ENCODE data around the gene OTP. TPM values are rescaled to one million over a fixed set of nuclear protein-coding genes. Genes with fewer than 3 reads are reported as not detected.
"Not testable (repeated sequence)": the region's sequence is repeated elsewhere in the genome, so short reads cannot be mapped to it uniquely, and the experiment has no call there.

Gene OTP
- total RNA-seq, 1 donor from 2014 or later = not detected

DNA sequence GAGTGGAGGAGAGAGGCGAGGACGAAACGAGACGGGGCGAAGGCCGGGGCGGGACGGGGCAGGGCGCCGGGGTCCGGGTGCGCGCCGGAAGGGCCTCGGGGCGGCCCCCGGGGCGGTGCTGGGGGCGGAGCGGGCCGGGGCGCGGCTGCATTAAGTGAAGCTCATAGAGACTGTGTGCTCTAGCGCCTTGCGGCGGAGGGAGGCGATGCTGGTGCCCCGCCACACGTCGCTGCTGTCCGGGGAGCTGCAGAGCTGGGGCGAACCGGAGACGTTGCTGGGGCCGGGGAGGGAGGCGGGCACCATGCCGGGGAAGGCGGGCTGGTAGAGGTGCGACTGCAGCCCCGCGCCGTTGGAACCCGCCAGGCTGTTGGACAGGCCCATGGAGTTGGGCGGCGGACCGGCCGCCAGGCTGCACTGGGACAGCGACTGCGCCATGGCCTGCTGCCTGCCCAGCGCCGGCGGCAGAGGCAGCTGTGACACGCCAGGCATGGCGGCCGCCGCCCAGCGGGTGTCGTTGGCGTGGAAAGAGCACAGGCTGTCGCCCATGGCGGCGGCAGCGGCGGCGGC, 8.3 kb downstream of the OTP start:
- Histone ChIP-seq H3K4me1 (ENCODE audit: control insufficient read depth in 3 of 3, insufficient read depth in 3 of 3, low read length in 3 of 3) (peaks cover 12 to 18% (median 18%) of the 10 kb centered on the region in 3 donors), H3K4me3 (ENCODE audit: low read length in 3 of 3) (peak overlapping the region; percentile 25 to 77 (median 69)), H3K27me3 (ENCODE audit: control insufficient read depth in 3 of 3, insufficient read depth in 3 of 3, low read length in 3 of 3) (peaks cover 73 to 86% (median 79%) of the 10 kb centered on the region in 3 donors), H3K9me3 (ENCODE audit: control insufficient read depth in 3 of 3, low read length in 3 of 3) (peaks cover 0 to 3% (median 0%) of the 10 kb centered on the region in 3 donors), H3K36me3 (ENCODE audit: control insufficient read depth in 3 of 3, insufficient read depth in 3 of 3, low read length in 3 of 3) (no peaks in the 10 kb centered on the region), H3K27ac (ENCODE audit: low read depth, low read length) (no peak overlapping the region), H3K9ac (ENCODE audit: low read depth in 1 of 3, low read length in 3 of 3) (peak overlapping the region in 1 of 3 donors; percentile 40)

DNA sequence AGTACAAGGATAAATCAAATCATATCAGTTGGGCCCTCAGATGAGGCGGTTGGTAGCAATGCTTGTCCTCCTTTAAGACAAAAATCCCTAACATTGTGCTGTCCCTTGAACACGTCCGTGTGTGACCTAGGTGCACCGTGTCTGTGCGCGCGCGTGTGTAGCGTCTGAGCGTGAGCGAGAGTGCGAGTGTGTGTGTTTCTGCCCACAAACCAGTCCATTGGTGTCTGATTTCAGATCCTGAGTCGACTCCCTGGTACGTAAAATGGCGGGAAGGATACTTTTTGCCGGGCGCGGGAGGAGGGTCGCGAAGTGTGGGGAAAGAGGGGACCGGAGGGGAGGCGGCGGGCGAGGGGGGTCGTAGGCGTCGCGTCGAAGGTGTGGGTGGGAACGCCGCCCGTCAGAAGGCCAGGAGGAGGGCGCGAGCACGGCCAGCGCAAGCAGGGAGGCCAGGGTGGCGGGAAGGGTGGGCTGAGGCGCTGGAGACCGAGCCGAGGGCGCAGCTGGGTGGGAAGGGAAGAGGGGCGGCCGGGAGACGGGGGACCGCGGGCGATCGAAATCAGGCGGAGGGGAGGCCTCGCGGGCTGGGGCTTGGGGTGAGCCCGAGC, 8.9 kb downstream of the OTP start:
- H3K27me3 ChIP-seq (ENCODE audit: control insufficient read depth in 3 of 3, insufficient read depth in 3 of 3, low read length in 3 of 3) = peaks cover 71 to 84% (median 73%) of the 10 kb centered on the region in 3 donors
- no peaks in the 10 kb centered on the region for H3K36me3 ChIP-seq (ENCODE audit: control insufficient read depth in 3 of 3, insufficient read depth in 3 of 3, low read length in 3 of 3)
- H3K4me1 ChIP-seq (ENCODE audit: control insufficient read depth in 3 of 3, insufficient read depth in 3 of 3, low read length in 3 of 3) = peaks cover 12 to 18% (median 18%) of the 10 kb centered on the region in 3 donors
- H3K4me3 ChIP-seq (ENCODE audit: low read length in 3 of 3) = peak overlapping the region in 1 of 3 donors; percentile 69
- H3K9ac ChIP-seq (ENCODE audit: low read depth in 1 of 3, low read length in 3 of 3) = no peak overlapping the region
- no peak overlapping the region for H3K27ac ChIP-seq (ENCODE audit: low read depth, low read length)
- H3K9me3 ChIP-seq (ENCODE audit: control insufficient read depth in 3 of 3, low read length in 3 of 3) = peaks cover 0 to 3% (median 0%) of the 10 kb centered on the region in 3 donors

DNA sequence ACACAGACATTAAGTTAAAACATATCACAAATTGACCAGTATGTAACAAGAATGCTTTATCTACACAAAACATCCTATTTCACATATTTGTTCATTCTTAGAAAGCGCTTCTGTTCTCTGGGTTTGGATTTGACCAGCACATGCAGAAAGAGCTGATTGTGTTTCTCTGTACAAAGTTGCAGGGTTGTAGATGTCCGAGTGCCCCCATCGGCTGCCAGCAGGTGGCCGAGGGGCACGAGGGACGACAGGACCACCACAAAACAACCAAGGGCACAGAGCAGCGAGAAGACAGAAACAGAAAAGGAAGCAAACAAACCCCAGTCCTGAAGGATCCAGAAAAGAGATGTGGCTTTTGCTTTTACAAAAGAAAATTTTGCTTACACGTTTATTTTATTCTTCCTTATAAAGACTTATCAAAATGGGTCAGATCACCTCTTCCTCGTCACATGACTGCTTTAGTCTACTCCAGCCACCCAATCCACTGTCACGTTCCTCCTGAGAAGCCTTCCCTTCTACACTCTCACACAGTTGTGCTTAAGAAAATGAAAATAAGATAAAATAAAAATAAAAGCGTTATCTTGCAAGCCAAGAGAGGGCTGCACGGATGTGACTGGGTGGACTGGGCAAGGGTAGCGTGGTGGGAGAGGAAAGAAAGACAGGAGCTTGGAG, 9.5 kb downstream of the OTP start:
- Histone ChIP-seq H3K9ac (ENCODE audit: low read depth in 1 of 3, low read length in 3 of 3) (no peak overlapping the region), H3K4me3 (ENCODE audit: low read length in 3 of 3) (peak overlapping the region in 1 of 3 donors; percentile 69), H3K27ac (ENCODE audit: low read depth, low read length) (no peak overlapping the region), H3K4me1 (ENCODE audit: control insufficient read depth in 3 of 3, insufficient read depth in 3 of 3, low read length in 3 of 3) (peaks cover 12 to 18% (median 18%) of the 10 kb centered on the region in 3 donors), H3K27me3 (ENCODE audit: control insufficient read depth in 3 of 3, insufficient read depth in 3 of 3, low read length in 3 of 3) (peaks cover 67 to 78% (median 69%) of the 10 kb centered on the region in 3 donors), H3K36me3 (ENCODE audit: control insufficient read depth in 3 of 3, insufficient read depth in 3 of 3, low read length in 3 of 3) (no peaks in the 10 kb centered on the region), H3K9me3 (ENCODE audit: control insufficient read depth in 3 of 3, low read length in 3 of 3) (peaks cover 0 to 3% (median 0%) of the 10 kb centered on the region in 3 donors)

DNA sequence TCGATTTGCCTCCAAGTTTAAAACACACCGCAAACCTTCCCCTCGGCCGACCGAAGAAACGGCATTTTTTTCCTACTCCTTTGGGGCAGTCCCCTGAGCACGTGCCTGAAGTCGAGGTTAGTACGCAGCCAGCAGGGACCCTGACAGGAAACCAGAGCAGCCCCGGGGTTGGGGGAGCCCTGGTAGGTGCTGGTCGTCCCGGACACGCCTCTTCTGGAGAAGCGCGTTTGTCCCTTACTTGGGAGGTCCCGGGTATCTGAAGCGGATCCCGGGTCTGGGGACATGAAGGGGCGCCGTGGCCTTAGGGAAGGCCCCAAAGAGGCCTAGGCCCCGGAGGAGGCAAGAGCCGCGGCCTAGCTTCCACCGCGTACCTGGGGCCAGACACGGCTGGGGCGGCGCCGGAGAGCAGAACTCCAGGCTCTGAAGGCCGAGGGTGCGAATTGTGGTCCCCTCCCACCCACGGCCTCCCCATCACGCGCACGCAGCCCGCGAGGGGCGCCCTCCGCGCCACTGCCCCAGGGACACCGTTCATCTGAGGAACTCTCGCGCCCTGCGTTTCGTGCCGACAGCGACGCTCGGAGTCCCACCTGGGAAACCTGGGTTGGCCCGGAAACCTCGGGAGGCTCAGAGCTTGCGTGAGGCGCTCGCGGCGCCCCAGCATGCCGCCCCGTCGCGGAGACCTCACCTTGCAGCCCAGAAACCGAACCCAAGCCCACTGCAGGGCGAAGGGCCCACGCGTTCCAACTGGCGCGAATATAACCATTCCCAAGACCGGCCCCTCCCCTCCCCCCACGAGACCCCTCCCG, 10.4 kb downstream of the OTP start:
- H3K27ac ChIP-seq (ENCODE audit: low read depth, low read length) = no peak overlapping the region
- peaks cover 0 to 3% (median 0%) of the 10 kb centered on the region in 3 donors for H3K9me3 ChIP-seq (ENCODE audit: control insufficient read depth in 3 of 3, low read length in 3 of 3)
- H3K9ac ChIP-seq (ENCODE audit: low read depth in 1 of 3, low read length in 3 of 3) = no peak overlapping the region
- H3K4me3 ChIP-seq (ENCODE audit: low read length in 3 of 3) = no peak overlapping the region
- H3K27me3 ChIP-seq (ENCODE audit: control insufficient read depth in 3 of 3, insufficient read depth in 3 of 3, low read length in 3 of 3) = peaks cover 58 to 74% (median 63%) of the 10 kb centered on the region in 3 donors
- peaks cover 12 to 18% (median 18%) of the 10 kb centered on the region in 3 donors for H3K4me1 ChIP-seq (ENCODE audit: control insufficient read depth in 3 of 3, insufficient read depth in 3 of 3, low read length in 3 of 3)
- H3K36me3 ChIP-seq (ENCODE audit: control insufficient read depth in 3 of 3, insufficient read depth in 3 of 3, low read length in 3 of 3) = no peaks in the 10 kb centered on the region

DNA sequence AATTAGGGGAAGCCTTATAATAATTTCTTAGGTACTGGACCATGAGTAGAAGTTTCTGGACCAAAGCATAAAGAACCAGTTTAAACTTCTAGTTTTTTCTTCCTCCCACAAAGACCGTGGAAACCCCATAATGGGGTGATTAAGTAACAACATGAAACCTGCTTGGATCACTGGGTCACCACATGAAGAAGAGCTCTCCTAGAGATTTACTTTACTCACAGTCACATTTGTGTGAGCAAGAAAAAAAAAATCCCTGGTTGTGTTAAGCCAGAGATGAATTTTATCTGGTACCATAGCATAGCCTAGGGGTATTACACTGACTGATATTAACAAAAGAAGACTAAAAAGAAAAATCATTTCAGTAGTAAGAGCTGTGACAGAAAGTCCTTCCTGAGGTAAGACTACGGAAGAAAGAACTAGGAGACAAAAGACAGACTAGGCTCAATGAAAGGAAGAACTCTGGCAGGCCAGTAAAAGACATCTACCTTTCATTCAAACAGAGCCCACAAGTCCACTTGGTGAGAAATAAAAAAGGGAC, 15.2 kb downstream of the OTP start:
- H3K36me3 ChIP-seq (ENCODE audit: control insufficient read depth in 3 of 3, insufficient read depth in 3 of 3, low read length in 3 of 3) = no peaks in the 10 kb centered on the region
- no peak overlapping the region for H3K27ac ChIP-seq (ENCODE audit: low read depth, low read length)
- no peak overlapping the region for H3K4me3 ChIP-seq (ENCODE audit: low read length in 3 of 3)
- H3K9me3 ChIP-seq (ENCODE audit: control insufficient read depth in 3 of 3, low read length in 3 of 3) = peaks cover 0 to 3% (median 0%) of the 10 kb centered on the region in 3 donors
- no peak overlapping the region for H3K9ac ChIP-seq (ENCODE audit: low read depth in 1 of 3, low read length in 3 of 3)
- peaks cover 25 to 35% (median 26%) of the 10 kb centered on the region in 3 donors for H3K27me3 ChIP-seq (ENCODE audit: control insufficient read depth in 3 of 3, insufficient read depth in 3 of 3, low read length in 3 of 3)
- no peaks in the 10 kb centered on the region for H3K4me1 ChIP-seq (ENCODE audit: control insufficient read depth in 3 of 3, insufficient read depth in 3 of 3, low read length in 3 of 3)

DNA sequence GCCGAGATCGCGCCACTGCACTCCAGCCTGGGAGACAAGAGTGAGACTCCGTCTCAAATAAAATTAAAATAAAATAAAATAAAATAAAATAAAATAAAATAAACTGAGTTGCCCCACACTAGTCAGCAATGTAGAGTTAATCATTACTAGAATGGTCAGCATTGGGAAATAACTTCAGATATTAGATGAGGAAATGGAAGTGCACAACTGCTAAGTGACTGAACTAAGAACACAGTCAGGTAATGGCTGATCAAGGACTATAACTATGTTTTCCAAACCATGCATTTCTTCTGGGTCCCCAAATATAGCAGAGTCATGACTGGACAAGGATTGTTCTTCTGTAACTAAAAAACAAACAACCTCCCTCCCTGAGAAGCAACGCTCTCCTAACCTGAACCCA, 17.1 kb downstream of the OTP start:
- Histone ChIP-seq H3K9ac (ENCODE audit: low read depth in 1 of 3, low read length in 3 of 3) (no peak overlapping the region), H3K27ac (ENCODE audit: low read depth, low read length) (no peak overlapping the region), H3K9me3 (ENCODE audit: control insufficient read depth in 3 of 3, low read length in 3 of 3) (no peaks in the 10 kb centered on the region), H3K4me1 (ENCODE audit: control insufficient read depth in 3 of 3, insufficient read depth in 3 of 3, low read length in 3 of 3) (no peaks in the 10 kb centered on the region), H3K27me3 (ENCODE audit: control insufficient read depth in 3 of 3, insufficient read depth in 3 of 3, low read length in 3 of 3) (peaks cover 11 to 23% (median 16%) of the 10 kb centered on the region in 3 donors), H3K36me3 (ENCODE audit: control insufficient read depth in 3 of 3, insufficient read depth in 3 of 3, low read length in 3 of 3) (no peaks in the 10 kb centered on the region), H3K4me3 (ENCODE audit: low read length in 3 of 3) (no peak overlapping the region)

DNA sequence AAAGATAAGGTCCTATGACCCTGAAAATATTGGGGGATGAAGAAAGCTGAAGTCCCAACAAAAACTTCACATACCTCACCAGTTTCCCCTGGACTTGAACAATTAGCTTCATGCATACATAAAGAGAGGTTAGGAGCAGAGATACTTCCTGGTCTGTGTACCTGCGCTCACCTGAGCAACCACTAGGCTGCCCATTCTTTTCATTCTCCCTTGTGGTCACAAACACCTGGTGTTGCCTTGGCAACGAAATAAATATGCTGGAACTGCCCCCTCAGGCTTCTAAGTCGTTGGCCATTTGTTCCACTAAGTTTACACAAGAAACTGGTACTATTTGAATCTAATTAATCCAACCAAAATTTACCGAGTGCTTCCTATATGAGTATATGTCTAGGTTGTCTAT, 18.1 kb downstream of the OTP start:
- no peaks in the 10 kb centered on the region for H3K36me3 ChIP-seq (ENCODE audit: control insufficient read depth in 3 of 3, insufficient read depth in 3 of 3, low read length in 3 of 3)

DNA sequence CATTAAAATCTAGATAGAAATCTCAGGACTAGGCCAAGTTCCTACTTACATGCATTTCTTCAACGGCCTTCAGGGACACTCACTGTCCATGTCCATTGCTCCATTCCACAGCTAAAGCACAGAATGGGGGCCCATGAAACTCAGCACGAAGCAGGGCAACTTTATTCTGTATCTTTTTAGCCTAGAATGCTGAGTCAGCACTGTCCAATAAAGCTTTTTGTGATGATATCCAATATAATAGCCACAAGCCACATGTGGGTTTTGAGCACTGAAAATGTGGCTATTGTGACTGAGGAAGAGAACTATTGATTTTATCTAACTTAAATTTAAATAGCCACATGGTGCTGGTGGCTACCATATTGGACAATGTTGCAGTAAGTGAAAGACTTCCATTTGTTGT, 21.6 kb downstream of the OTP start:
- Histone ChIP-seq H3K27ac (ENCODE audit: low read depth, low read length) (no peak overlapping the region), H3K4me3 (ENCODE audit: low read length in 3 of 3) (no peak overlapping the region), H3K36me3 (ENCODE audit: control insufficient read depth in 3 of 3, insufficient read depth in 3 of 3, low read length in 3 of 3) (no peaks in the 10 kb centered on the region), H3K4me1 (ENCODE audit: control insufficient read depth in 3 of 3, insufficient read depth in 3 of 3, low read length in 3 of 3) (no peaks in the 10 kb centered on the region), H3K9ac (ENCODE audit: low read depth in 1 of 3, low read length in 3 of 3) (no peak overlapping the region), H3K9me3 (ENCODE audit: control insufficient read depth in 3 of 3, low read length in 3 of 3) (no peaks in the 10 kb centered on the region), H3K27me3 (ENCODE audit: control insufficient read depth in 3 of 3, insufficient read depth in 3 of 3, low read length in 3 of 3) (peaks cover 6 to 8% (median 7%) of the 10 kb centered on the region in 3 donors)

More for the DNA sequence above, 18.1 kb downstream of the OTP start:
- Histone ChIP-seq H3K9me3 (ENCODE audit: control insufficient read depth in 3 of 3, low read length in 3 of 3) (no peaks in the 10 kb centered on the region), H3K27ac (ENCODE audit: low read depth, low read length) (no peak overlapping the region), H3K27me3 (ENCODE audit: control insufficient read depth in 3 of 3, insufficient read depth in 3 of 3, low read length in 3 of 3) (peaks cover 11 to 18% (median 15%) of the 10 kb centered on the region in 3 donors), H3K4me1 (ENCODE audit: control insufficient read depth in 3 of 3, insufficient read depth in 3 of 3, low read length in 3 of 3) (no peaks in the 10 kb centered on the region), H3K4me3 (ENCODE audit: low read length in 3 of 3) (no peak overlapping the region), H3K9ac (ENCODE audit: low read depth in 1 of 3, low read length in 3 of 3) (no peak overlapping the region)

DNA sequence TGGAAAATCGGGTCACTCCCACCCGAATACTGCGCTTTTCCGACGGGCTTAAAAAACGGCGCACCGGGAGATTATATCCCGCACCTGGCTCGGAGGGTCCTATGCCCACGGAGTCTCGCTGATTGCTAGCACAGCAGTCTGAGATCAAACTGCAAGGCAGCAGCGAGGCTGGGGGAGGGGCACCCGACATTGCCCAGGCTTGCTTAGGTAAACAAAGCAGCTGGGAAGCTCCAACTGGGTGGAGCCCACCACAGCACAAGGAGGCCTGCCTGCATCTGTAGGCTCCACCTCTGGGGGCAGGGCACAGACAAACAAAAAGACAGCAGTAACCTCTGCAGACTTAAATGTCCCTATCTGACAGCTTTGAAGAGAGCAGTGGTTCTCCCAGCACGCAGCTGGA, 29.6 kb downstream of the OTP start:
- H3K9me3 ChIP-seq (ENCODE audit: control insufficient read depth in 3 of 3, low read length in 3 of 3); H3K4me3 ChIP-seq (ENCODE audit: low read length in 3 of 3): not testable (repeated sequence)

More for the DNA sequence above, 29.6 kb downstream of the OTP start:
- not testable (repeated sequence) for H3K9ac ChIP-seq (ENCODE audit: low read depth in 1 of 3, low read length in 3 of 3); H3K27ac ChIP-seq (ENCODE audit: low read depth, low read length); H3K27me3 ChIP-seq (ENCODE audit: control insufficient read depth in 3 of 3, insufficient read depth in 3 of 3, low read length in 3 of 3); H3K36me3 ChIP-seq (ENCODE audit: control insufficient read depth in 3 of 3, insufficient read depth in 3 of 3, low read length in 3 of 3); H3K4me1 ChIP-seq (ENCODE audit: control insufficient read depth in 3 of 3, insufficient read depth in 3 of 3, low read length in 3 of 3)
